Neural progenitor cell (in vitro differentiated cells): ENCODE results near the gene CRIP2. TPM values are rescaled to one million over a fixed set of nuclear protein-coding genes. Genes with fewer than 3 reads are reported as not detected.

ENCODE experiments used
- DNase-seq: peaks from one replicate; pipeline ENCODE4 v3.0.0-alpha.2; 2016; ENCODE audit warnings: low spot score
- H2AFZ ChIP-seq: fragments of 200-600 bp; sonication (generic); replicated peaks from 2 replicates; pipeline ENCODE4 v1.6.1; 2016; ENCODE audit warnings: antibody characterized with exemption
- H3F3A ChIP-seq: fragments of 200-600 bp; sonication (generic); 2 replicates; pipeline ENCODE4 v1.6.1; 2016; ENCODE audit warnings: antibody characterized with exemption, low read depth
- H3K27ac ChIP-seq: fragments of 200-600 bp; sonication (generic); 2 replicates; pipeline ENCODE4 v1.5.1; 2016; ENCODE audit warnings: mild to moderate bottlenecking
- H3K27me3 ChIP-seq: fragments of 200-600 bp; sonication (generic); 2 replicates; pipeline ENCODE4 v1.6.1; 2016; ENCODE audit warnings: mild to moderate bottlenecking, moderate library complexity
- H3K36me3 ChIP-seq: fragments of 200-600 bp; sonication (generic); 2 replicates; pipeline ENCODE4 v1.5.1; 2016
- H3K4me1 ChIP-seq: fragments of 200-600 bp; sonication (generic); 2 replicates; pipeline ENCODE4 v1.6.1; 2016; ENCODE audit warnings: mixed run types
- H3K4me2 ChIP-seq: fragments of 200-600 bp; sonication (generic); 2 replicates; pipeline ENCODE4 v1.6.1; 2016
- H3K4me3 ChIP-seq: fragments of 200-600 bp; sonication (generic); 2 replicates; pipeline ENCODE4 v1.5.1; 2016
- H3K79me2 ChIP-seq: fragments of 200-600 bp; sonication (generic); 2 replicates; pipeline ENCODE4 v1.6.1; 2016; ENCODE audit warnings: low read depth
- H3K9ac ChIP-seq: fragments of 200-600 bp; sonication (generic); 2 replicates; pipeline ENCODE4 v1.6.1; 2016
- H3K9me3 ChIP-seq: fragments of 200-600 bp; sonication (generic); 2 replicates; pipeline ENCODE4 v1.5.1; 2016; ENCODE audit warnings: low read depth
- H4K20me1 ChIP-seq: fragments of 200-600 bp; sonication (generic); 2 replicates; pipeline ENCODE4 v1.6.1; 2016; ENCODE audit warnings: low read depth
- H3K27ac Mint-ChIP-seq: 3 replicates; pipeline ENCODE4 v1.8.0; 2021; ENCODE audit warnings: mixed read lengths
- H3K27me3 Mint-ChIP-seq: 2 replicates; pipeline ENCODE4 v1.8.0; 2022; ENCODE audit warnings: low read depth, mild to moderate bottlenecking, inconsistent platforms, moderate library complexity, mixed read lengths; ENCODE audit not compliant: insufficient read depth
- H3K36me3 Mint-ChIP-seq: 3 replicates; pipeline ENCODE4 v1.8.0; 2021; ENCODE audit warnings: mixed read lengths
- H3K4me1 Mint-ChIP-seq: 3 replicates; pipeline ENCODE4 v1.8.0; 2021; ENCODE audit warnings: mixed read lengths
- H3K4me3 Mint-ChIP-seq: 3 replicates; pipeline ENCODE4 v1.8.0; 2021; ENCODE audit warnings: mild to moderate bottlenecking, moderate library complexity, mixed read lengths
- H3K9me3 Mint-ChIP-seq: 3 replicates; pipeline ENCODE4 v1.8.0; 2020; ENCODE audit warnings: mixed read lengths
- EZH2 ChIP-seq: fragments of 200-600 bp; sonication (generic); IDR thresholded peaks from 2 replicates; pipeline ENCODE4 v1.6.1; 2017; ENCODE audit warnings: antibody characterized with exemption, mild to moderate bottlenecking, moderate library complexity
- EZH2phosphoT487 ChIP-seq: fragments of 200-600 bp; sonication (generic); IDR thresholded peaks from 2 replicates; pipeline ENCODE4 v1.6.1; 2017; ENCODE audit warnings: antibody characterized with exemption
- total RNA-seq: library from RNA; depleted of rRNA; stranded (reverse); fragments of >200 nt; gene quantifications from 2 replicates; pipeline ENCODE4 v1.2.3, GENCODE V29; 2015; ENCODE audit warnings: low replicate concordance
- TF ChIP-seq, protein P1 (sequence below): fragments of 200-600 bp; sonication (generic); IDR thresholded peaks from 2 replicates; pipeline ENCODE4 v1.5.1; 2017; ENCODE audit warnings: antibody characterized with exemption, mild to moderate bottlenecking

CRIP2 gene
- total RNA-seq, 1 donor from 2014 or later: 0.30 TPM

DNA sequence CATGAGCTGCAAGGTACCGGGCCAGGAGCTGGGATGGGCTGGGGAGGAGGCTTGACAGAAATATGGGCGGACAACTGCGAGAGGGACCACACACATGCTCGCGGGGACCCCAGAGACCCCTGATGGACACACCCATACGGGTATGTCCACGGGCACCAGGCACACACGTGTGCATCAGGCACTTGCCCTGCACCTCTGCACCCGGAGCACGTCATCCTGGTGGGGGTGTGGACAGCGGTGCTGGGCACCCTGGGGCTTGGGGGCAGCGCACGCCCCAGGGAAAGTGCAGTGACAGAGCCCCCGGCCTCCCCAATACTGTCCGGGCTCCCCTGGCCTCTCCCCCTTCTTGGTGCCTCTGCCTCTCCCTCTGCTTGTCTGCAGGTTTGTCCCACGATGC is 10.4 kb downstream of the CRIP2 start:
- Mint-ChIP-seq H3K9me3 (no peaks in the 10 kb centered on the region), H3K36me3 (no peaks in the 10 kb centered on the region), H3K27me3 (peaks cover 15% of the 10 kb centered on the region), H3K27ac (no peak overlapping the region), H3K4me1 (peaks cover 46% of the 10 kb centered on the region), H3K4me3 (no peak overlapping the region)
- Histone ChIP-seq H3K27me3 (peaks cover 78% of the 10 kb centered on the region), H3K4me3 (no peak overlapping the region), H3F3A (peaks cover 13% of the 10 kb centered on the region), H3K4me1 (peaks cover 37% of the 10 kb centered on the region), H2AFZ (no peak overlapping the region), H3K9ac (no peak overlapping the region), H3K36me3 (no peaks in the 10 kb centered on the region), H3K9me3 (no peaks in the 10 kb centered on the region), H3K27ac (no peak overlapping the region), H3K79me2 (no peaks in the 10 kb centered on the region), H4K20me1 (peaks cover 20% of the 10 kb centered on the region), H3K4me2 (no peak overlapping the region)
- no peak for DNase-seq
- TF ChIP-seq, protein P1, sequence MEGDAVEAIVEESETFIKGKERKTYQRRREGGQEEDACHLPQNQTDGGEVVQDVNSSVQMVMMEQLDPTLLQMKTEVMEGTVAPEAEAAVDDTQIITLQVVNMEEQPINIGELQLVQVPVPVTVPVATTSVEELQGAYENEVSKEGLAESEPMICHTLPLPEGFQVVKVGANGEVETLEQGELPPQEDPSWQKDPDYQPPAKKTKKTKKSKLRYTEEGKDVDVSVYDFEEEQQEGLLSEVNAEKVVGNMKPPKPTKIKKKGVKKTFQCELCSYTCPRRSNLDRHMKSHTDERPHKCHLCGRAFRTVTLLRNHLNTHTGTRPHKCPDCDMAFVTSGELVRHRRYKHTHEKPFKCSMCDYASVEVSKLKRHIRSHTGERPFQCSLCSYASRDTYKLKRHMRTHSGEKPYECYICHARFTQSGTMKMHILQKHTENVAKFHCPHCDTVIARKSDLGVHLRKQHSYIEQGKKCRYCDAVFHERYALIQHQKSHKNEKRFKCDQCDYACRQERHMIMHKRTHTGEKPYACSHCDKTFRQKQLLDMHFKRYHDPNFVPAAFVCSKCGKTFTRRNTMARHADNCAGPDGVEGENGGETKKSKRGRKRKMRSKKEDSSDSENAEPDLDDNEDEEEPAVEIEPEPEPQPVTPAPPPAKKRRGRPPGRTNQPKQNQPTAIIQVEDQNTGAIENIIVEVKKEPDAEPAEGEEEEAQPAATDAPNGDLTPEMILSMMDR: no peak
- TF ChIP-seq EZH2 (no peak), EZH2phosphoT487 (no peak)

DNA sequence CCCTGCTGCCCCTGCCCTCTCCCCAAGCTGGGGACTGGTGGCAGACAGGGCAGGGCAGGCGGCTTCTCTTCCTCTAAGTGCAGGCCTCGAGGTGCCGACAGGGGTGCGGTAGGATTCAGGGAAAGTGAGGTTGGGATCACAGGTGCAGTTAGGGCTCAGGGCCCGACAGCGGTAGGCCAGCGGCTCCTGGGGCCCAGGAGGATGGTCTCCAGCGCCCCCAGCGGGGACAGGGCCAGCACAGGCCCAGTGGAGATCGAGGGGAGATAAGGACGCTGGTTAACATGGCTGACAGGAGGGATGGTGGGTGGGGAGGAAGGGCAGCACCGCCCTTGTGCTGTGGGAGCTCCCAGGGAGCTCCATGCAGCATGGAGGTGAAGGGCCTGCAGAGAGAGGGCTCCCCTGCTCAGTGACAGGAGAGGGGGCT is 11.1 kb downstream of the CRIP2 start:
- H3K27me3 Mint-ChIP-seq: peaks cover 15% of the 10 kb centered on the region
- no peak overlapping the region for H3K27ac Mint-ChIP-seq
- no peak overlapping the region for H3K9ac ChIP-seq
- H3F3A ChIP-seq: peaks cover 19% of the 10 kb centered on the region
- H2AFZ ChIP-seq: no peak overlapping the region
- no peaks in the 10 kb centered on the region for H3K36me3 Mint-ChIP-seq
- H3K27me3 ChIP-seq: peaks cover 71% of the 10 kb centered on the region
- H3K4me3 Mint-ChIP-seq: peak overlapping the region; percentile 77
- no peak overlapping the region for H3K27ac ChIP-seq
- peaks cover 33% of the 10 kb centered on the region for H3K4me1 ChIP-seq
- H4K20me1 ChIP-seq: peaks cover 13% of the 10 kb centered on the region
- peaks cover 44% of the 10 kb centered on the region for H3K4me1 Mint-ChIP-seq
- TF ChIP-seq, protein P1: peak; percentile 73
- TF ChIP-seq EZH2phosphoT487: no peak
- TF ChIP-seq EZH2: no peak
- peak overlapping the region; percentile 69 for H3K4me2 ChIP-seq
- H3K9me3 ChIP-seq: no peaks in the 10 kb centered on the region
- H3K36me3 ChIP-seq: no peaks in the 10 kb centered on the region
- no peaks in the 10 kb centered on the region for H3K79me2 ChIP-seq
- H3K9me3 Mint-ChIP-seq: no peaks in the 10 kb centered on the region
- DNase-seq: peak; percentile 81
- peak overlapping the region; percentile 42 for H3K4me3 ChIP-seq

DNA sequence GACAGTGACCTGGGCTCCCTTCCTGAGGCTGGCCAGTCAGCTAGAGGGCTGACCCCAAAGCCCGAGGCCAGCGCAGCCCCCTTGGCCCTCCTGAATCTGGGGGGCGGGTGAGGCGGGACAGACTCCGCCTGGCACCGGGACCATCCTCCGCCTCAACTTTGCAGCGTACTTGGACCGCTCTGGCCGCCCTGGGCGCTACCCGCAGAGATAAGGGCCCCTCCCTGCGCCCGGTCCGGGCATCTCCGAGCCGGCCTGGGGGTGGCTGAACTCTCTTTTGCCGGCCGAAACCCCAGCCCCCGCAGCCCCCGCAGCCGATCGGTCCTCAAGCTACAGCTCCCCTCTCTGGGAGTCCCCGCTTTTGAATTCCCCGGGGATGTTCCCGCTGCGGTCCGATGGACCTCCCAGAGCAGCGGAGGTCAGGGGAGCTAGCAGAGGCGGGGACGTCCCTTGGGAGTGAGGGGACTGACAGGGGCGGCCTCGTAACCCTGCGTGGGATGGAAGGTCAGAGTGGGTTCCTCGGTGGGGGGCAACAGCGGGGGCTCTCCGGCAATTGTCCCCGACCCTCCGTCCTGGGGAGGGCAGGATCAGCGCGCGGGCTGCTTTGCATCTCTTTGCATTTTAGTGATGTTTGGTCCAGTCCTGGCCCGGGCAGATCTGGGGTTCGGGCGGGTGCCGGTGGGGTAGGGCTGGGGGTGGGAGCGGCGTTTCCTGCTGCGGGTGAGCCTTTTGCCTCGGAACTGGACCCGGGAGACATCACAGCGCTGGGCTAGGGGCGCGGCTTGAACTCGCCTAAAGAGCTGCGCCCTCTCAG is 11.7 kb downstream of the CRIP2 start, which contains the start of gene CRIP1:
Gene CRIP1, plus strand, starts transcription at position 724 of the 811 bp plus-strand sequence. CDS start 374 bp downstream, outside the sequence.
- Mint-ChIP-seq H3K4me3 (peak within 1 kb of the TSS; percentile 78), H3K4me1 (peaks cover 38% of the 10 kb centered on the region), H3K27ac (no peak within 1 kb of the TSS), H3K36me3 (no peaks in the 10 kb centered on the region), H3K27me3 (peaks cover 15% of the 10 kb centered on the region), H3K9me3 (no peaks in the 10 kb centered on the region)
- H3K27me3 ChIP-seq: peaks cover 65% of the 10 kb centered on the region
- peaks cover 13% of the 10 kb centered on the region for H4K20me1 ChIP-seq
- DNase-seq: no peak
- H3K9ac ChIP-seq: no peak within 1 kb of the TSS
- H3K9me3 ChIP-seq: no peaks in the 10 kb centered on the region
- H3F3A ChIP-seq: peaks cover 25% of the 10 kb centered on the region
- H2AFZ ChIP-seq: no peak within 1 kb of the TSS
- no peaks in the 10 kb centered on the region for H3K36me3 ChIP-seq
- peaks cover 29% of the 10 kb centered on the region for H3K4me1 ChIP-seq
- TF ChIP-seq EZH2phosphoT487 (no peak), EZH2 (peak; percentile 43)
- TF ChIP-seq, protein P1: no peak
- peak within 1 kb of the TSS; percentile 42 for H3K4me3 ChIP-seq
- no peak within 1 kb of the TSS for H3K27ac ChIP-seq
- peak within 1 kb of the TSS; percentile 69 for H3K4me2 ChIP-seq
- no peaks in the 10 kb centered on the region for H3K79me2 ChIP-seq
